ENCODE results near the gene CAMSAP2.
"Not testable (repeated sequence)": the region's sequence is repeated elsewhere in the genome, so short reads cannot be mapped to it uniquely, and the experiment has no call there.

The CAMSAP2 gene

GRCh38 chr1:200783926-200784325 is 45.2 kb downstream of the CAMSAP2 start:
- Histone ChIP-seq H3K9me3 (ENCODE audit: control insufficient read depth, insufficient read depth, low read depth, low read length) (peaks cover 16% of the 10 kb centered on the region; the same call in 1 of the 2 replicates), H3K27ac (ENCODE audit: low read depth, low read length) (no peak overlapping the region), H3K36me3 (ENCODE audit: control insufficient read depth, insufficient read depth, low read length) (peaks cover 24% of the 10 kb centered on the region), H3K9ac (ENCODE audit: low read length) (no peak overlapping the region), H3K27me3 (ENCODE audit: control insufficient read depth, insufficient read depth, low read length) (no peaks in the 10 kb centered on the region), H3K4me1 (ENCODE audit: control insufficient read depth, insufficient read depth, low read length) (peaks cover 8% of the 10 kb centered on the region; the same call in 1 of the 2 replicates), H3K4me3 (ENCODE audit: low read depth, low read length) (no peak overlapping the region)

DNA sequence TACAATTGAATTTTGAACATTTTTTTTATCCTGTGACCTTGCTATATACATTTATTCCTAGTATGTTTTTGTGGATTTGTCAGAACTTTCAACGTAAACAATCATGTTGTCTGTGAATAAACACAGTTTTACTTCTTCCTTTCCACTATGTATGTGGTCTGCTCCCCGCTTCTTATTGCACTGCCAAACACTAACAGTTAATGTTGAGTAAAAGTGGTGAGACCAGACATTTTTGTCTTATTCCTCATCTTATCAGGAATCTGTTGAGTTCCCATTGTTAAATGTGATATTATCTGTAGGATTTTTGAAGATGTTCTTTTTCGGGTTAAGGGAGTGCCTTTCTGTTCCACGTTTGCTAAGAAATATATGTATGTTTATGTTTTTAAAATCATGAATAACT is 45.9 kb downstream of the CAMSAP2 start:
- H3K27me3 ChIP-seq (ENCODE audit: control insufficient read depth, insufficient read depth, low read length): no peaks in the 10 kb centered on the region
- H3K4me1 ChIP-seq (ENCODE audit: control insufficient read depth, insufficient read depth, low read length): peaks cover 8% of the 10 kb centered on the region; the same call in 1 of the 2 replicates
- H3K9ac ChIP-seq (ENCODE audit: low read length): no peak overlapping the region
- H3K4me3 ChIP-seq (ENCODE audit: low read depth, low read length): no peak overlapping the region
- H3K9me3 ChIP-seq (ENCODE audit: control insufficient read depth, insufficient read depth, low read depth, low read length): peaks cover 16% of the 10 kb centered on the region; the same call in 1 of the 2 replicates
- peaks cover 24% of the 10 kb centered on the region for H3K36me3 ChIP-seq (ENCODE audit: control insufficient read depth, insufficient read depth, low read length)
- H3K27ac ChIP-seq (ENCODE audit: low read depth, low read length): no peak overlapping the region

DNA sequence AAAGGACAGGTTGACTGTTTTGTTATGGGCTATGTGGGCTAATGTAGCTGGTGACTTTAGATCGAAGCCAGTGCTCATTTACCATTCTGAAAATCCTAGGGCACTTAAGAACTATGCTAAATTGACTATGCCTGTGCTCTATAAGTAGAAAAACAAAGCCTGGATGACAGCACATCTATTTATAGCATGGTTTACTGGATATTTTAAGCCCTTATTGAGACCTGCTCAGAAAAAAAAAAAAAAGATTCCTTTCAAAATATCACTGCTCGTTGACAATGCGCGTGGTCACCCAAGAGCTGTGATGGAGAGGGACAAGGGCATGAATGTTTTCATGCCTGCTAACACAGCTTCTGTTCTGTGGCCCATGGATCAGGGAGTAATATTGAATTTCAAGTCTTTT is 48.1 kb downstream of the CAMSAP2 start:
- Histone ChIP-seq H3K27ac (ENCODE audit: low read depth, low read length) (no peak overlapping the region), H3K9ac (ENCODE audit: low read length) (no peak overlapping the region), H3K36me3 (ENCODE audit: control insufficient read depth, insufficient read depth, low read length) (peaks cover 19% of the 10 kb centered on the region), H3K9me3 (ENCODE audit: control insufficient read depth, insufficient read depth, low read depth, low read length) (peaks cover 14% of the 10 kb centered on the region; the same call in 1 of the 2 replicates), H3K27me3 (ENCODE audit: control insufficient read depth, insufficient read depth, low read length) (no peaks in the 10 kb centered on the region), H3K4me1 (ENCODE audit: control insufficient read depth, insufficient read depth, low read length) (no peaks in the 10 kb centered on the region), H3K4me3 (ENCODE audit: low read depth, low read length) (no peak overlapping the region)

- peaks cover 8% of the 10 kb centered on the region for H3K36me3 ChIP-seq (ENCODE audit: control insufficient read depth, insufficient read depth, low read length)
- H3K4me1 ChIP-seq (ENCODE audit: control insufficient read depth, insufficient read depth, low read length): no peaks in the 10 kb centered on the region
- no peak overlapping the region for H3K9ac ChIP-seq (ENCODE audit: low read length)
- H3K27ac ChIP-seq (ENCODE audit: low read depth, low read length): no peak overlapping the region
- peaks cover 4% of the 10 kb centered on the region; the same call in 1 of the 2 replicates for H3K9me3 ChIP-seq (ENCODE audit: control insufficient read depth, insufficient read depth, low read depth, low read length)
- no peaks in the 10 kb centered on the region for H3K27me3 ChIP-seq (ENCODE audit: control insufficient read depth, insufficient read depth, low read length)
- H3K4me3 ChIP-seq (ENCODE audit: low read depth, low read length): no peak overlapping the region
These were observed 49.2 kb downstream of the CAMSAP2 start for GRCh38 chr1:200787896-200788387.

DNA sequence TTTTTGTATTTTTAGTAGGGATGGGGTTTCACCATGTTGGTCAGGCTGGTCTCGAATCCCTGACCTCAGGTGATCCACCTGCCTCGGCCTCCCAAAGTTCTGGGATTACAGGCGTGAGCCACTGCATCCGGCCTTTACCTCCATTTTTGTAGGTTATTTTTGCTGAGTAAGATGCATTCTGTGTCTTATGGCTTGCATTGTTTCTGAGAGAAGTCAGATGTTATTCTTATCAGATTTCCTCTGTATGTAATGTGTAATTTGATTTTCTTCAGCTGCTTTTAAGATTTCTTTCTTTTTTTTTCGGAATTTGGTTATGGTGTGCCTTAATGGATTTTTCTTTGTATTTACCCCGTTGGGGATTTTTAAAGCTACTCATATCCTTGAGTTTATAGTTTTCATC is 52.3 kb downstream of the CAMSAP2 start:
- not testable (repeated sequence) for H3K4me1 ChIP-seq (ENCODE audit: control insufficient read depth, insufficient read depth, low read length); H3K4me3 ChIP-seq (ENCODE audit: low read depth, low read length); H3K9me3 ChIP-seq (ENCODE audit: control insufficient read depth, insufficient read depth, low read depth, low read length); H3K36me3 ChIP-seq (ENCODE audit: control insufficient read depth, insufficient read depth, low read length); H3K27me3 ChIP-seq (ENCODE audit: control insufficient read depth, insufficient read depth, low read length); H3K27ac ChIP-seq (ENCODE audit: low read depth, low read length); H3K9ac ChIP-seq (ENCODE audit: low read length)

- Histone ChIP-seq H3K27me3 (ENCODE audit: control insufficient read depth, insufficient read depth, low read length) (no peaks in the 10 kb centered on the region), H3K4me3 (ENCODE audit: low read depth, low read length) (no peak overlapping the region), H3K36me3 (ENCODE audit: control insufficient read depth, insufficient read depth, low read length) (no peaks in the 10 kb centered on the region; the same call in 1 of the 2 replicates), H3K9me3 (ENCODE audit: control insufficient read depth, insufficient read depth, low read depth, low read length) (no peaks in the 10 kb centered on the region), H3K9ac (ENCODE audit: low read length) (no peak overlapping the region), H3K27ac (ENCODE audit: low read depth, low read length) (no peak overlapping the region), H3K4me1 (ENCODE audit: control insufficient read depth, insufficient read depth, low read length) (no peaks in the 10 kb centered on the region)
These were observed 55.0 kb downstream of the CAMSAP2 start for GRCh38 chr1:200793677-200794076.

DNA sequence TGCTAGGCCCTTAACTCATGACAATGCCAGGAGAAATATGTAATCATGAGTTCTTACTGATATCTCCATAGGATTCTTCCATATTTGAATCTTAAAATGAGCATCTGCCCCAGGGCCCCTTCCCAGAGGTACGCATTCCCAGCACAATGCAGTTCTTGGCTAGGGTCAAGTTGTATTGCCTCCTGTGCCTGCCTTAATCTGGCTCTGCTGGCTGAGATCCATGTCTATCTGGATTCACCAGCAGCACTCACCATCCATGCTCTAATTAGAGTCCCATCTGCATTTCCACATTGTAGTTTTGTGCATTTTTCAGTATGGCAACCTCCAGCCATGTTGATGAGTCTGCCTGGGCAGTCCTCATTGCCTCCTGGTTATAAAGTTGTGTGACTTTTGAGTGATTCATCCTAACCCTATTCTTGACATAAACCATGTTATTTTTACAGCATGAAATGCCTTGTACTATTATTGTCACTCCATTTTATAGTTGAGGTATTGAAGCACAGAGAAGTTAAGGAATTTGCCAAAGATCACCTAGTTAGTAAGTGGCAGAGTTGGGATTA is 55.9 kb downstream of the CAMSAP2 start:
- Histone ChIP-seq H3K4me1 (ENCODE audit: control insufficient read depth, insufficient read depth, low read length) (no peaks in the 10 kb centered on the region), H3K36me3 (ENCODE audit: control insufficient read depth, insufficient read depth, low read length) (no peaks in the 10 kb centered on the region; the same call in 1 of the 2 replicates), H3K27me3 (ENCODE audit: control insufficient read depth, insufficient read depth, low read length) (no peaks in the 10 kb centered on the region), H3K9ac (ENCODE audit: low read length) (no peak overlapping the region), H3K9me3 (ENCODE audit: control insufficient read depth, insufficient read depth, low read depth, low read length) (no peaks in the 10 kb centered on the region), H3K4me3 (ENCODE audit: low read depth, low read length) (no peak overlapping the region), H3K27ac (ENCODE audit: low read depth, low read length) (no peak overlapping the region)

DNA sequence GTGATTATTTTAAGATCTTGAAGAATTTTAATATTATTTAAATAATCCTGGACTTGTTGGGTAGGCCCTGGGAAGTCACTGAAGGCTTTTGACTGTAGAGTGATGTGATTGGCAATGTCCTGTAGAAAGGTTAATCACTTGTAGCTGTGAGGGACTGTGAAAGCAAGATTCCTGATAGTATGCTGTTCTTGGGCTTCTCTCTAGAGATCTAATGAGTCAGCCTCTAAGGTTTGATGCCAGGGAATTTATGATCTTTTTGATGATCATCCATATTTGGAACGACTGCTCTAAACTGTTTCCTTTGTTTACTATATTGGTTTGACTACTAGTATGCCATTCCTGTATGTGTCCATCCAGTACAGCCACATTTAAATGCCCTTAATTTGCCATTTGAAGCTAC is 56.5 kb downstream of the CAMSAP2 start:
- H3K4me3 ChIP-seq (ENCODE audit: low read depth, low read length): no peak overlapping the region
- no peak overlapping the region for H3K27ac ChIP-seq (ENCODE audit: low read depth, low read length)
- no peaks in the 10 kb centered on the region for H3K9me3 ChIP-seq (ENCODE audit: control insufficient read depth, insufficient read depth, low read depth, low read length)
- no peaks in the 10 kb centered on the region; the same call in 1 of the 2 replicates for H3K36me3 ChIP-seq (ENCODE audit: control insufficient read depth, insufficient read depth, low read length)
- no peaks in the 10 kb centered on the region for H3K27me3 ChIP-seq (ENCODE audit: control insufficient read depth, insufficient read depth, low read length)
- H3K4me1 ChIP-seq (ENCODE audit: control insufficient read depth, insufficient read depth, low read length): no peaks in the 10 kb centered on the region
- H3K9ac ChIP-seq (ENCODE audit: low read length): no peak overlapping the region

DNA sequence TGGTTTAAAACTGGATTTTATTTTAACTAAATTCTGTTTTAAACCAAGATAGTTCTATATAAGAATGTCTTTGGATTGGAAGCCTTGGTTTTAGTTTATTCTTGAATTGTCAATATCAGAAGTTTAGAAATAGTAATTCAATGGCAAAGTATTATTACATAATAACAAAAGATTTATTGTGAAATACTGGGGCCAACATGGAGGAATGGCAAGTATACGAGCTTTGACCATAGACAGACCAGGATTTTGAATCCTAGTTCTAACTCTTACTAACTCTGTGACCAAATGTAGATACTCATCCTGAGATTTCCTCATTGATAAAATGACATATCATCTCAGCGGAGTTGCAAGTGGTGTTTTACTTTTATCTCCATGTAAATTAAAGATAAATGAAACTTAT is 63.3 kb downstream of the CAMSAP2 start:
- H3K27ac ChIP-seq (ENCODE audit: low read depth, low read length): no peak overlapping the region
- no peak overlapping the region for H3K4me3 ChIP-seq (ENCODE audit: low read depth, low read length)
- 0 out of 2 replicates have a peak, but pooled peaks cover 3% of the 10 kb centered on the region for H3K36me3 ChIP-seq (ENCODE audit: control insufficient read depth, insufficient read depth, low read length)
- no peaks in the 10 kb centered on the region for H3K4me1 ChIP-seq (ENCODE audit: control insufficient read depth, insufficient read depth, low read length)
- no peak overlapping the region for H3K9ac ChIP-seq (ENCODE audit: low read length)
- H3K27me3 ChIP-seq (ENCODE audit: control insufficient read depth, insufficient read depth, low read length): no peaks in the 10 kb centered on the region
- H3K9me3 ChIP-seq (ENCODE audit: control insufficient read depth, insufficient read depth, low read depth, low read length): no peaks in the 10 kb centered on the region

DNA sequence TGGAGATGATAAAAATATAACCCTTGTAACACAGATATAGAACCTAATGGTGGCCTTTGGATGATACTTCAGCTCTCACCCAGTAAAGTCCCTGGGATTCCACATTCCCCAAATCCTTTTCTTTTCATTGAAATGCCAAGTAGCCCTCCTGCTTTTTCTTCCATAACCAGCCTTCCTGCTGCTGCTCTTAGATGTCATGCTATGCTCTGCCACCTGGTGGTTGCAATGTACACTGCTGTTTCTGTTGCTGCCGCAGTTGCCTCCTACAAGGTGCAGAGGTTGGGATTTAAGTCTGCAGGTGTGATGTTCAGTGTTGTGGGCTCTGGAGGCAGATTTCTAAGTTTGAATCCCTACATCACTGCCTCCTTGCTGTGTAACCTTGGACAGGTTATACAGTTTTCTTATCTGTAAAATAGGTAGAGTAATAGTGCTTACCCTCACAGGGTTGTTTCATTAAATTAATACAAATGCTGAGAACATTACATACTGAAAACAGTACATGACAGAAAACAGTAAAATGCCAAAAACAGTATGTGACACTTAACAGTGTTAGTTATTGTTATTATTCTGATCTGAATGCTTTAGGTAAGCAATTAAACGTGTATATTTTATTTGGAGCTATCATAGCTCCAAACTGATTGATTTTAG is 64.3 kb downstream of the CAMSAP2 start:
- Histone ChIP-seq H3K27ac (ENCODE audit: low read depth, low read length) (no peak overlapping the region), H3K36me3 (ENCODE audit: control insufficient read depth, insufficient read depth, low read length) (peaks cover 10% of the 10 kb centered on the region), H3K9me3 (ENCODE audit: control insufficient read depth, insufficient read depth, low read depth, low read length) (no peaks in the 10 kb centered on the region), H3K27me3 (ENCODE audit: control insufficient read depth, insufficient read depth, low read length) (no peaks in the 10 kb centered on the region), H3K4me1 (ENCODE audit: control insufficient read depth, insufficient read depth, low read length) (no peaks in the 10 kb centered on the region), H3K4me3 (ENCODE audit: low read depth, low read length) (no peak overlapping the region), H3K9ac (ENCODE audit: low read length) (no peak overlapping the region)

DNA sequence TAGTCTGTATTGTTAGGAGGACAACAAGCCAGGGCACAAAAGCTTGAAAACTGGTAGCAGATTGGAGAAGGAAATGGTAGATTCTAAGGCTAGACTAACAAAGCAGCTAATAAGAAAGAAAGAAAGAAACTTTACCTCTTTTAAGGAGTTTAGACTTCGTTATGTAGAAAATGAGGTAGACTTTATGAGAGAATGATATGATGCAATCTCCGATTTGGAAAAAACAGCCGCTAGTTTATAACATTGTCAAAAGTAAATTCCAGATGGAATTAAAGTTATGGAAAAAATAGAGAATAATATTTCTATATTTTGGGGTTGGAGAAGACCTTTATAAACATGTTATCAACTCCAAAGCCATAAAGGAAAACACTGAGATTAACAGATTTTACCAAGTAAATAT is 67.0 kb downstream of the CAMSAP2 start:
- peaks cover 29% of the 10 kb centered on the region for H3K36me3 ChIP-seq (ENCODE audit: control insufficient read depth, insufficient read depth, low read length)
- no peak overlapping the region for H3K4me3 ChIP-seq (ENCODE audit: low read depth, low read length)
- peak overlapping the region; percentile 55; the same call in 1 of the 2 replicates for H3K27ac ChIP-seq (ENCODE audit: low read depth, low read length)
- no peaks in the 10 kb centered on the region for H3K9me3 ChIP-seq (ENCODE audit: control insufficient read depth, insufficient read depth, low read depth, low read length)
- H3K4me1 ChIP-seq (ENCODE audit: control insufficient read depth, insufficient read depth, low read length): no peaks in the 10 kb centered on the region
- H3K9ac ChIP-seq (ENCODE audit: low read length): no peak overlapping the region
- H3K27me3 ChIP-seq (ENCODE audit: control insufficient read depth, insufficient read depth, low read length): no peaks in the 10 kb centered on the region
